Duodenal mucosa (tissue), 2 donors: ENCODE data around the gene LCA5L.

Source experiments
- H3K27ac ChIP-seq: one replicate; pipeline ENCODE4 v1.7.0; 2013; ENCODE audit warnings: low read depth, low read length
- H3K27me3 ChIP-seq, 2 donors: one replicate each; pipeline ENCODE4 v1.7.0; 2013; ENCODE audit warnings: low read length in 2 of 2, control low read depth in 1 of 2; ENCODE audit not compliant: insufficient read depth in 2 of 2, control insufficient read depth in 1 of 2
- H3K36me3 ChIP-seq, 2 donors: one replicate each; pipeline ENCODE4 v1.7.0; 2013; ENCODE audit warnings: low read length in 2 of 2, control low read depth in 1 of 2; ENCODE audit not compliant: insufficient read depth in 2 of 2, control insufficient read depth in 1 of 2
- H3K4me1 ChIP-seq, 2 donors: one replicate each; pipeline ENCODE4 v1.7.0; 2013; ENCODE audit warnings: low read length in 2 of 2, control low read depth in 1 of 2; ENCODE audit not compliant: insufficient read depth in 2 of 2, control insufficient read depth in 1 of 2
- H3K4me3 ChIP-seq, 2 donors: one replicate each; pipeline ENCODE4 v1.7.0; 2013; ENCODE audit warnings: low read length in 2 of 2, low read depth in 1 of 2
- H3K9ac ChIP-seq, 2 donors: one replicate each; pipeline ENCODE4 v1.7.0; 2013; ENCODE audit warnings: low read length in 2 of 2, low read depth in 1 of 2
- H3K9me3 ChIP-seq, 2 donors: one replicate each; pipeline ENCODE4 v1.7.0; 2013; ENCODE audit warnings: low read length in 2 of 2, control low read depth in 1 of 2; ENCODE audit not compliant: control insufficient read depth in 1 of 2

The LCA5L gene

DNA sequence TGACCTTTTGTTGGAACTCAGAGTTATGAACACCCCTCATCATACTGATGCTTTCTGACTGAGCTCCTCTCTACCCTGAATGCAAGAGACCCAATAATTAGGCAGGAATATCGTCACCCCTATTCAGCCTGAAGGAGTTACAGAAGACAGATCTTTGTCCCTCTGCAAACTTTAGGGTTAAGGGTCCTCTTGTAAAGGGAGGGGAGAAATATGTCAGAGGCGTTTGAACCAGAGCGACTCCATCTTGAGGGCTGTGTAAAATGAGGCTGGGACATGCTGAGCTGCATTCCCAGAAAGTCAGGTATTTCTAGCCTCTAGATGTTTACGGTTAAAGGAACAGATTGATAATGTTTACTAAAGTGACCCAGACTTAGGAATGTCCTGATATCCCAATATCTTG lies 86.2 kb downstream of the LCA5L start:
- H3K27me3 ChIP-seq: no peaks in the 10 kb centered on the region
- no peak overlapping the region for H3K4me3 ChIP-seq

More for the DNA sequence above, 86.2 kb downstream of the LCA5L start:
- no peak overlapping the region for H3K9ac ChIP-seq
- no peaks in the 10 kb centered on the region for H3K36me3 ChIP-seq
- H3K9me3 ChIP-seq: no peaks in the 10 kb centered on the region
- H3K4me1 ChIP-seq: no peaks in the 10 kb centered on the region
- no peak overlapping the region for H3K27ac ChIP-seq
